ENCODE data around the gene S100PBP.

S100PBP gene

DNA sequence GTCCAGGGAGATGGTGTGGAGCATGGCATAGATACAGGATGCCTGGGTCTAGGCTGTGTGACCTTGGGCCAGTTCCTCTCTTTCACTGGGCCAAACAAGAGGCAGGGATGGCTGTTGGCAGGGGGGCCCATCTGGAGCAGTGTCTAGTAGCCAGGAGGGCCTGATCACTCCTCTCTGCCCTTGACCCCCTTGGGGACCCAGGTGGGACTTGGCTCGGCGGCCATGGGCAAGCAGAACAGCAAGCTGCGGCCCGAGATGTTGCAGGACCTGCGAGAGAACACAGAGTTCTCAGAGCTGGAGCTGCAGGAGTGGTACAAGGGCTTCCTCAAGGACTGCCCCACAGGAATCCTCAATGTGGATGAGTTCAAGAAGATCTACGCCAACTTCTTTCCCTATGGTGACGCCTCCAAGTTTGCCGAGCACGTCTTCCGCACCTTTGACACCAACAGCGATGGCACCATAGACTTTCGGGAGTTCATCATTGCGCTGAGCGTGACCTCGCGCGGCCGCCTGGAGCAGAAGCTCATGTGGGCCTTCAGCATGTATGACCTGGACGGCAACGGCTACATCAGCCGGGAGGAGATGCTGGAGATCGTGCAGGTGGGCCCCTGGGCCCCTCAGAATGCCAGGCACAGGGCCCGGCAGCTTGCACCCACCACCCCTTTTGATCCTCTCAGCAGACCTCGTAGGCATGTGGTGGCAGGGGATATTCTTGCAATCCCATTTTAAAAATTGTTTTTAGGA lies 71.4 kb downstream of the S100PBP start:
- no peak for DNase-seq

DNA sequence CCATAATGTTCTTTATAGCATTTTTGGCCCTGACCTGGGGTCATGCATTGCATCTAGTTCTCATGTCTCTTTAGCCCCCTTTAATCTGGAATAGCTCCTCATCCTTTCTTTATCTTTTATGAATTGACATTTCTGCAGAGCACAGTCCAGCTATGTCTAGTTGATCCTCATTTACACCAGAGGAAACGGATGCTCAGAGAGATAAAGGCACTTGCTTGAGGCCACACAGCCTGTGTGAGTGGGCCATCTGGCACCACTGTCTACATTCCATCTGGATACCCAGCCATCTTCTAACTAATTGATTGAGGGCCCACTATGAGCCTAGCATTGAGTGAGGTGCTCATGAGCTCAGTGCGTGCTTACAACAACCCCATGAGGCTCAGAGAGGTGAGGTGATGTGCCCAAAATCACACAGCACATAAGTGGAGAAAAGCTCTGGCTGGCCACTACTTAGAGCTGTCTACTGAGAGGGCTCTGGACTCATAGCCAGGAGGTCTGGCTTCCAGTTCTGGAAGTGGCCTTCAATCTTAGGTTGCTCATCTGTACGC lies 72.4 kb downstream of the S100PBP start:
- DNase-seq: no peak

DNA sequence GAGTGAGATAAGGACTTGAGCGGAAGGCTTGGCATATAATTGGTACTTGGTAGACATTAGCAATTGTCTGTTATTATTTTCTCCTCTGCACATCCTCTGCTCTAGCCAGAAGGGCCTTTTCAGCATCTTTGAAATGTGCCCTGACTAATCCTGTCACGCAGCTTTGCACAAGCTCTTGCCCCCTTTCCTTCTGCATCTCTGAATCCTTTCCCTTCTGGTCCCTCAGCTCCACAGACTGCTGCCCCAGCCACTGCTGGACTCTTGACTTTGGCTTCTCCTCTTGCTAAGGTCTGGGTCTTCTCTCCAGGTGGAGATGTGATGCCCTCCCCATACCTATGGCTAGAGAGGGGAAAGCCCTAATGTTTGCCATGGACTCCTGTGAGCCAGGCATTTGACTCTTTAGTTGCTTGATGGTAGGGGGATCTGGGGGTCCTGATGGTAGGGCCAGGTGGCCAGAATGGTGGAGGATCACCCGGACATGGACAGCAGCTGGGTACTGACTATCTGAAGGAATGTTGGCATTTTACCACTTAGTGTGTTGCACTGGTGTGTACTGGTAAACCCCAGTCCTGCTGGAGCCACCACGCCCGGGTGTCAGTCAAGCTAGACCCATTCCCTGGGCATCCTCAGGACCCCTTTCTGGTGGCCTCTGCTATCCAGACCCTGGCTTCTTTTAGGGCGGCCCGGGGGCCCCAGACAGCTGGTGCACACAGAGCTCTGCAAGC lies 73.2 kb downstream of the S100PBP start:
- DNase-seq: no peak

DNA sequence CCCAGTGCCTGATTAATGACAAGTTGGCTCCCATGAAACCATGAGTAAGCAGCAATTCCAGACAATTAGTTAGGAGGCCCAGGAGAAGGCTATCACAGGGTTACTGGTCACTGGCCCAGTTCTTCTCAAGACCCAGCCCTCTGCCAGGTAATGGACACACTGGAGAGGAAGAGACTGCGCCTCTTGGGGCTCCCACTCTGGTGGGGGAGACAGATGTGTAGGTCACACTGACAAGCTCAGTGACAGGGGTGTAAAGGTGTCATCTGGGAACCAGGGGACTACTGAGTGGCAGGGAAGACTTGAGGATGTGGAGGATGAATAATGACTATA lies 73.8 kb downstream of the S100PBP start:
- no peak for DNase-seq

DNA sequence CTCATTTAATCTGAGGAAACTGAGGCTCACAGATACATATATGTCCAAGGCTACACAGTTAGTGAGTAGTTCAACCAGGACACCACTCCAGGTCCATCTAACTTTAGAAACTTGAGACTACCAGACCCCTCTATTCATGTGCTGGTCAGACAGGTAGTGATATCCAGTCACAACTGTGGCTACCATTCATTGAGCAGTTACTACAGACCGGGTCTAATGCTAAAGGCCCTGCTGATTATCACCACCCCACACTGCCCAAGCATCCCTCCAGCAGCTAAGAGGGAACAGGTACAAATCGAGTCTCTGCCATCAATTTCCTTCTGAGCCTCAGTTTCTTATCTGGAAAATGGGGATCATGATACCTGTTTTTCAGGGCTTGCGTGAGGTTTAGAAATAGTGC lies 74.2 kb downstream of the S100PBP start:
- DNase-seq: no peak

DNA sequence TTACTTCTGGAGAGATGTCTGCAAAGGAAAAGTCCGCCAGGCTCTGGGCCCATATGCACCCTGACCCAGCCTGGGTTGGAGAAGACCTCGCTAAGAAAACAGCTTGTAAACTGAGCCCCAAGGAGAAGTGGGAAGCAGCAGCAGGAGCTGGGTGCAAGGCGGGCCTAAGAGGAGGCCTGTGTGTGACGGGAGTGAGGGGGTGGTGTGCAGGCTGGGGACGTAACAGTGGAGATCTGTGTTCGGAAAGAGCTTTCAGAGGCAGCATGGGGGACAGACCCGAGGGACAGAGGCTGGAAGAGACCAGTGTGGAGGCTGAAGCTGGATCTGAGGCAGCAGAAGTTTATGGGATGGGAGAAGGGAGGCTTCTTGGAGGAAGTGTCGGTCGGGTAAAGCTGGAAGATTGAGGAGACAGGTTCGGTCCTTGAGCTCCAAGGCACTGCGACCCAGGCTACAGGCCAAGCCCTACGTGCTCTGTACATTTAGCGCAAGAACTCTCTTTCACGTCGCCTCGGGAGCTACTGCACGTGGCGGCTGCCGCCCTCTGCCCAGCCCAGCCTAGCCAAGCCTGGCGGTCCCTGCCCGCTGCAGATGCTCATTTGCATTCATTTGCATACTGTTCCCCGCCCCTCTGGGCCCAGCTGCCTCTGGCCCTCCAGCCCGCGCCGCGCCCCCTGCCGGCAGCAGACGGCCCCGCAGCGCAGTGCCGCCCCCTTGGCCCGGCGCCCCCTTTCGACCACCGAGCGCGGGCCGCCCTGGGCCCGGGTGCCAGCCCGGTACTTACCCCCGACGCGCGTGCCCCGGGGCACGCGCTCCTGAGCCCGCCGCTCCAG lies 75.1 kb downstream of the S100PBP start:
- no peak for DNase-seq

DNA sequence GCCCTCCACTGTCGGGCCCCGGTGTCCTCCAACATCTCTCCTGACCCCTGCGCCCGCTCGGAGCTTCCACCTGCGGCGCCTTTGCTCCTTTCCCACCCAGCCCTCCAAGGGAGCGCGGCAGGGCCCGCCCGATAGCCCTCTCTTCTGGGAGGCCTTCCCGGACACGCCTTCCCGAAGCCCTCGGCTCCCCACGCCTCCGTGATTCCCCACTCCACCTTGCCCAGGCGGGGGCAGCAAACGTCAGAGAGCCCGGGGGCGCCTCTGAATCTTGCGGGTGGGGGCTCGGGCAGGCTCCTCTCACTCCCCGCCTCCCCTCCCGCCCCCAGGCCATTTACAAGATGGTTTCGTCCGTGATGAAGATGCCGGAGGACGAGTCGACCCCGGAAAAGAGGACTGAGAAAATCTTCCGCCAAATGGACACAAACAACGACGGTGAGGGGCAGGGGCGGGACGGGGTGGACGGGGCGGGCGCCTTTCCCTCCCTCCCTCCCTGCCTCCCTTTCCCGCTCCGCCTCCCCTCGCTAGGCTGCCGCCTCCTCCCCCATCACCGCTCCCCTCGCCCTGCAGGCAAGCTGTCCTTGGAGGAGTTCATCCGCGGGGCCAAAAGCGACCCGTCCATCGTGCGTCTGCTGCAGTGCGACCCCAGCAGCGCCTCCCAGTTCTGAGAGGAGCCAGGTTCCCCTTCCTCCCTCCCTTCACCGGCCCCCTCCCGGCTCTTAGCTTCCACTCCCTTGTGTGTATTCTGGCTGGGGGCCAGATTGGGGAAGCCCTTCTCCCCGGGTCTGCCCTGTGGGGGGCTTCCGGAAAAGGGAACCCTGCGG lies 76.0 kb downstream of the S100PBP start:
- DNase-seq: peak; percentile 8

DNA sequence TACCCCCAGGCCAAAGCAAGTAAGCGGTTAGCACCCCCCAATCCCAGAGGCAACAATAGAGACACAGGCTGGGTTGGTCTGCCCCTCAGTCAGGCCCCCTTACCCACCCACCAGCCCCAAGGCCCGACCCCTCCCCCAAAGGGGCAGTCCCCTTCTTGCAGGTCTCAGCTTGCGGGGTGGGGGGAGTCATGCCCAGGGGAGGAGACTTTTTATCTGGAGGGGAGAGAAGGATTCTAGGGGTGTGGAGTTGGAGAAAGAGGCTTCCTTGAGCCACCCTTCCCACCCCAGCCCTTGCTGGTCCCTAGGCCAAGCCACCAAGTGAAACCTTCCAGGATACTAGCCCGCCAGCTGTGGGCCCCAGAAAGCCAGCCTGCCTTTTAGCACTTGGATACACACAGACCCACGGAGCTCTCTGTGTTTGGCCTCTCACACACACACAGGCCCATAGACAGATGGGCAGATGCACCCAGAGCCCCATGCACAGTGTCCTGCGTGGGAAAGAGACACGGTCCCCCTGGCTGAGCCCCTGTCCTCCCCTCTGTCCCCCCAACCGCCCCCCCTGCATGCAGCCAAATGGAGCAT lies 76.7 kb downstream of the S100PBP start:
- no peak for DNase-seq

DNA sequence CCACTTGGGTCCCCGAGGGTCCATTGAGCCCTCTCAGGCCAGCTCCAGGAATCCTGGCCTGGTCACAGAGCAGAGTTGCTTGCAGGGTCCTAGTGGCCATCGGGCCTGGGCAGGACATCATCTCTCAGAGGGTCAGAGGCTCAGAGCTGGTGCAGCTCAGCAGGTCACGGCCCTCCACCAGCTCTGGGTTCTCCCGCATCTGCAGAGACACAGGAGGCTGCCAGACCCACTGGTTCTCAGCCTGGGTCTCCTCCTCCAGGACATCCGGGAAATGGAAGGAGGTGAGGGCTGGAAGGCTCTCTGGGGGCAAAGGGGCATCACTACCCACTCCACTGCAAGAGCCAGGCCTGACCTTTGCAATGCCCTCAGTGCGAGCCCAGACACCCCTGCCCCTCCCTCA lies 77.2 kb downstream of the S100PBP start:
- no peak for DNase-seq

DNA sequence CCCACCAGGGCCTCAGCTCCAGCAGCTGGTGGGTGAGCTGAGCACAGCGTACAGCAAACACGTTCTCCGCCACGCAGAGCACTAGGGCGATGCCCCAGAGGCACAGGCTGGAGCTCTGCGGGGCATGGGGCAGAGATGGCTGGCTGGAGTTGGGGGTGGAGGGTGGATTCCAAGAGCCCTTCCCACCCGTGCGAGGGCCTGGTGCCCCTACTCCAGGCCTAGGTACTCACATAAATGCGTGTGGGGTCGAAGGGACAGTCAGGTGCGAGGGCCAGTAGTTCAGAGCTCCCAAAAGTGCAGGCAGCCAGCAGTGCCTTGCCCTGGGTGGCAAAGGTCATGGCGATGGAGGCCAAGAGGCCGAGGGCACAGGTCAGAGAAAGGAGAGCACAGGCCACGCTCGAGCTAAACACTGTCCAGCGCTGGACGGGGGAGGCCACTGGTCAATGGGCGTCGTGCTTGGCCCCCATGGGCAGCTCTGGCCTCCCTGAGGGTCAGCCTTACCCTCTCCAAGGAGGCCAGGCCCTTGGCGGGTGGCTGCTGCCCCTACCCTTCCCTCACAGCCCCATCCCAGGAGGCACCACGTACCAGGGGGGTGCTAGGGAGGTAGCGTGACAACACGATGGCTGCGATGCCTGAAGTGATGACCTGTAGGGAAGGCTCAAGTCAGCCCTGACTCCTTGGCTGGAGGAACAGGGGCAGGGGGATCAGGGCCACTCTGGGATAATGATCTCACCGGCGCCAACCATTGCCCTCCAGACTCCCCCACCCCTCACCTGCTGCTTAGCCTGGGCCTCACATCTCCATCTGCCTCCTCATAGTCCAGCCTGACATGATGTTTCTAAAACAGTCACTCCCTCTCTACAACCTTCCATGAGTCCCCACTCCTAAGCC lies 78.1 kb downstream of the S100PBP start:
- no peak for DNase-seq

DNA sequence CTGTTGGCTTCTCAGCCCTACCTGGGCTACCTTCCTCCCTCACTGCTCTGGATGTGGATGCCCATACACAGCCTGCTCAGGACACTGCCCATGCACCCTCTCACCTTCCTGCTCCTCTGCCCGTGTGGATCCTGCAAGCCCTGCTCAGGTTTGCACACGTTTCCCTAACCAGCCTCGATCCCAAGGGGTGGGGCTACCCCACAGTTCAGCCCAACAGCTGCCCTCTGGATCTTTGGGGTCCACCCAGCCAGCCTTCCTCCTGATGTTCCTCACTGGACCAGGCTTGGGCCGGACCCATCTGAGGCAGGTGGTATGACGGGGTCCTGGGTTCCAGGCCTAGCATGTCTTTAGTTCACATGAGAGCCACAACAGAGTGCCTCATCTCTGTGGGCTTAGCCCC lies 79.0 kb downstream of the S100PBP start:
- no peak for DNase-seq

DNA sequence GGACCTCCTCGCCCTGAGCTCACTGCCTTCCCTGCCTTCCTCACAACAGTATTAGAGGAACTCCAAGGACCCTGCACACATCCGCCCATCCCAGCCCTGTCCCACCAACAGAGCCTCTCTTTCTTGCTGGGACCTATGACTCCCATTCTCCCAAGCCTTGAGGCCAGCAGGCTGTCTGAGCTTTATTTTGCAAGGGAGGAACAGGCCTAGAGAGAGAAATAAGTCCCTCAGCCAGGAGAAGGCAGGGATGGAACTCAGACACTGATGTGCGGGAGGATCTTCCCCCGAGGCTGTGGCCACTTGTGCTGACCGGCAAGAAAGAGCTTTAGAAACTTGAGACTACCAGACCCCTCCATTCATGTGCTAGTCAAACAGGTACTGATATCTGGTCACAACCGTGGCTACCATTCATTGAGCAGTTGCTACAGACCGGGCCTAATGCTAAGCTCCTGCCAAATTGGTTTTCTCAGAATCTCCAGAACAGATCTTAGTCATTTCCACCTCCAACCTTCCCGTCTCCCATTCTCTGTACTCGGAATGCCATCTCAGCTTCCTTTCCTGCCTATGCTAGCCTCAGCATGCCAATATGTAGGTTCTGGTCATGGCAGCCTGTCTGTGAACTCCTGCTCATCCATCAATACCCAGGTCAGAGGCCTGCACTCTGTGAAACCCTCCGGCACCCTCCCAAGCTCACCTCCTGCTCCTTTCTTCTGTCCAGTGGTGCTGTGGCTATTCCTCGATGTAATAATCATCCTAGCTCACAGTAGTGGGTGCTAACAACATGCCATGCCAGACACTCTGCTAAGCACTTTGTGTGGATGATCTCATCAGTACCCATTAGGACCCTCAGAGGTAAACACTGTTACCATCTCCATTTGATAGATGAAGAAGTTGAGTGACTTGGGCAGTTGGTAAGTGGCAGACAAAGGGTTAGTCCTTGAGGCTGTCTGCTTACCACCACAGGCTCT lies 79.9 kb downstream of the S100PBP start:
- DNase-seq: no peak

DNA sequence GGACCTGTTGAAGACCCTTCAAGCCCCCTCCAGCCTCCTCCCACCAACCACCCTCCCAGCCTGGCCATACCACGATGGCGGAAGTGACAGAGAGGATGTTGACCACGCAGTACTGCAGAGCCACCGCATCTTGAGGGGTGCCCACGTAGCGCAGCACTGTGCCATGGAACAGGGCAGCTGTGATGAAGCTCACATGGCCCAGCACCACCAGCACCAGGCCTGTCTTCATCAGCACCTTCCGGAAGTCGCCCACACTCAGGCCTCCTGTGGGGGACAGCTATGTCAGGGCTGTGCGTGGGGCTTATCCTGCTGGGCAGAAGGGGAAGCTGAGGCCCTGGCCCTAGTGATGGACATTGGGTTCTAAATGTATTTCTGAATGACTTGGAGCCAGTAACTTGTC lies 80.6 kb downstream of the S100PBP start:
- no peak for DNase-seq

DNA sequence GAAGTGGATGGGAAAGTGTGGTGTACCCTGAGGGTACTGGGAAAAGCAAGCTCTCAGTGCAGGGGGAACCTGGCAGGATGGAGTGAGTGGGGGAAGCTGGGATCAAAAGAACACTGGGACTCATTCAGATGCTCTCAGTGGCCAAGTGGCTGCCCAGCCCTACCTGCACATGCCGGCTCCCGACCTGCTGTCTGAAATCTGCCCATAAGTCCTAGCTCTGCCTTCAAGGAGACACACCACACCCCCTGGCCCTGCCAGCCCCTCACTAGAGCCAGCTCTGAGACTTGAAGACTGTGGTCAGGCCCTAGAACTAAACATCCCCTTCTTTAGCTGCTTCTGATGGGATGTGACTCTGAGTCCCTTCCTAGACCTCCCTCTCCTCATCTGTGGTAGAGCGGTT lies 81.5 kb downstream of the S100PBP start:
- no peak for DNase-seq

DNA sequence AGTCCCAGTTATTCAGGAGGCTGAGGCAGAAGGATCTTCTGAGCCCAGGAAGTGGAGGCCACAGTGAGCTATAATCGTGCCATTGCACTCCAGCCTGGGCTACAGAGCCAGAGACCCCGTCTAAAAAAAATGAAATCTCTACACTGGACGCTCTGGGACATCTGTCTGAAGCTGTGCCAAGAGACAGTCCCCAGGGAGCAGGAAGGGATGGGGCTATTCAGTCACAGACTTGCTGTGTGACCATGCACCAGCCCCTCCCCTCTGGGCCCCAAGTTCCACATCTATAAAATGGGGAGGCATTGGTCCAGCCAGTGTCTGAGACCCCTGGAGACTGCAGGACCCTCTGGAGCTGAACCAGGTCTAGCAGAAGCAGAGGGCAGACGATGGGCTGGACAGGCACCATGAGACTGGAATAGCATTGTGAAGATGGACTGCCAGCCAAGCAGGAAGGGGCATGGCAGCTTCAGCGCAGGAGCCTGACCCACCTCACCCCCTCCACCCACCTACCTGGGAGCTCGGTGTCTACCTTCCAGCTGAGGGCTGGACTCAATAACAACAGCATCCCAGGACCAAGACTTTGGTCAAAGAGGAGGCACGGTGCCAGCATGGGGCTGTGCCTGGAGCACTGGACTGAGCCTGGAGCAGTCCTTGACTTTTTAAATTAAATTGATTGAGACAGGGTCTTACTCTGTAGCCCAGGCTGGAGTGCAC lies 82.3 kb downstream of the S100PBP start:
- DNase-seq: no peak

DNA sequence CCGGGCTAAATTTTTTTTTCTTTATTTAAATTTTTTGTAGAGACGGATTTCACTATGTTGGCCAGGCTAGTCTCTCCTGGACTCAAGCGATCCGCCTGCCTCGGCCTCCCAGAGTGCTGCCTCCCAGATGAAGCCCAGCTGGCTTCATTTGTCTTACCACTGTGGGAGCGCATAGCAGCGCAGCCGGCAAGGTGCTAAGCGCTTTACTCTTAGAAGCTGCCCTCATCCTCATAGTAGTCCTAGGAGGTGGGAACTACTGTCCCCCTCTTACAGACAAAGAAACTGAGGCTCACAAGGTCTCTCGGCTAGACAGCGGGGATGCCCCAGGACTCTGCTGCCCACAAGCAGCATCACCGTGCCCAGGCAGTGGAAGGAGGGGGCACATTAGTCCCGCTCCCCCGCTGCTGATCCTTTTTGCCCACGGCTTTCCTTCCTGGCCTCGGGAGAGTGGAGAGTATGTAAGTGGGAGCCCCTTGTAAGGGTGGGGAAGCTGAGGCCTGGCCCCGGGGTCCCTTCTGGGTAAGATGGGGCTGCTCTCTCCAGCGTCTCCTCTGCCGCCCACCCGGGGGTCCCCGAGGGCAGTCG lies 83.0 kb downstream of the S100PBP start:
- no peak for DNase-seq

DNA sequence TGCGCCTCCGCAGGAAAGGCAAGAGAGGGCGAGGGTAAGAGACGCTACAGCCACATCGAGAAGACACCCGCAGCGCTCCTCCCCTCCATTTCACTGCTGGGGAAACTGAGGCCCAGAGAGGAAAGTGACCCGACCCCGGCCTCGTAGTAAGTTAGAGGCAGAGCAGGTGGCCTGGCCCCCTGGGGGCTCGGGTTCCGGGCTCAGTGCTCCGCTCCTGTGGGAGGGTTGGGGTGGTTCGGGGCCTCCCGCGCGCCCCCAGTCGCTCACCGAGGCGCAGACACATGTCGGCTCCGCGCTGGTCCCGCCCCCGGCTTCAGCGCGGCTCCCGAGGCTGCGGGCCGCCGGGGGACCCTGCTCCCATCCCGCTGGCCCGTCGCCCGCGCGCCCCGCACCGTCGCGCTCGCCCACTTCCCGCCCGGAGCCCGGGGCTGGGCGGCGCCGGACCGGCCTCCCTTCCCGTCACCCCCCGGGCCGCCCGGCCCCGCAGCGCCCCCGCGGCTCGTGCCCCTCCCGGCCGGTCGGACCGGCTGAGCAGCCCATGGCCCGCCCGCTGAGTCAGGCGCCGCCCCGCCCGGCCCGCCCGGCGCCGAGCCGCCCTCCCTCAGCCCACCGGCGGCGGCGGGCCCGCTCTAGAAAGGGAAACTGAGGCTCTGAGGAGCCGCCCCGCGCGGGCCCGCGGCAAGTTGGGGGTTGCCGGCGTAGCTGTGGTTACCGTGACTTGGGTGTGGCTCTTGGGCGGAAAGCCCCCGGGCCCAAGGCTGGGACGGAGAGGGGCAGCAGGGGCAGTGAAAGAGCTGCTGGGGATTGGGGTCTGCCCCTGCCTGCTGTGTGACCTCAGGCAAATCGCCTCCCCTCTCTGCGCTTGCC lies 83.7 kb downstream of the S100PBP start, which contains the start of gene TMEM54:
Gene TMEM54, minus strand, starts transcription at position 434 of the 867 bp plus-strand sequence. Its CDS starts 151 bp downstream, at position 283.
- no peak for DNase-seq
